SU-DHL-6 (cell line): Measurements from ENCODE around the gene NFIB.

Experiments
- H2AFZ ChIP-seq: fragments of 200-600 bp; sonication (generic); 2 replicates; pipeline ENCODE4 v1.6.1; 2014; ENCODE audit warnings: low read depth, mild to moderate bottlenecking, moderate library complexity, mixed read lengths, antibody characterized with exemption, low read length; ENCODE audit not compliant: severe bottlenecking
- H3F3A ChIP-seq: fragments of 200-600 bp; shearing (Covaris generic); 2 replicates; pipeline ENCODE4 v1.6.0; 2016; ENCODE audit warnings: antibody characterized with exemption, mild to moderate bottlenecking; ENCODE audit not compliant: insufficient read depth
- H3K27ac ChIP-seq: fragments of 200-600 bp; sonication (generic); 2 replicates; pipeline ENCODE4 v1.5.1; 2016; ENCODE audit warnings: low read depth, mild to moderate bottlenecking, low read length, moderate library complexity, mixed read lengths
- H3K27me3 ChIP-seq: fragments of 200-600 bp; sonication (generic), shearing (Covaris generic); 2 replicates; pipeline ENCODE4 v1.6.0; 2014; ENCODE audit warnings: mild to moderate bottlenecking, low read length
- H3K36me3 ChIP-seq: fragments of 200-600 bp; sonication (generic); 2 replicates; pipeline ENCODE4 v1.6.1; 2014; ENCODE audit warnings: mild to moderate bottlenecking, low read length, mixed read lengths
- H3K4me2 ChIP-seq: fragments of 300-600, 200-600 bp; shearing (Covaris generic), sonication (generic); 2 replicates; pipeline ENCODE4 v1.6.0; 2014; ENCODE audit warnings: low read length, low read depth, mild to moderate bottlenecking; ENCODE audit not compliant: poor library complexity, severe bottlenecking
- H3K4me3 ChIP-seq: fragments of 200-600 bp; sonication (generic); 2 replicates; pipeline ENCODE4 v1.5.1; 2014; ENCODE audit warnings: antibody characterized with exemption, low read length, mild to moderate bottlenecking, mixed read lengths; ENCODE audit not compliant: insufficient read depth, poor library complexity, severe bottlenecking
- H3K79me2 ChIP-seq: fragments of 200-600 bp; sonication (generic); 2 replicates; pipeline ENCODE4 v1.6.1; 2014; ENCODE audit warnings: mild to moderate bottlenecking, low read length, moderate library complexity; ENCODE audit not compliant: insufficient read depth
- H3K9ac ChIP-seq: fragments of 200-600 bp; sonication (generic); 2 replicates; pipeline ENCODE4 v1.7.0; 2014; ENCODE audit warnings: mild to moderate bottlenecking, low read length
- H3K9me2 ChIP-seq: fragments of 200-600 bp; sonication (generic); replicated peaks from 2 replicates; pipeline ENCODE4 v1.6.1; 2014; ENCODE audit warnings: low read length; ENCODE audit not compliant: insufficient read depth
- H3K9me3 ChIP-seq: fragments of 200-600 bp; sonication (generic); 2 replicates; pipeline ENCODE4 v1.6.1; 2014; ENCODE audit warnings: low read length, mixed read lengths; ENCODE audit not compliant: insufficient read depth
- H4K20me1 ChIP-seq: fragments of 200-600 bp; sonication (generic); 2 replicates; pipeline ENCODE4 v1.6.1; 2014; ENCODE audit warnings: low read depth, mild to moderate bottlenecking, antibody characterized with exemption, low read length, moderate library complexity, mixed read lengths
- CTCF ChIP-seq: fragments of 200-600 bp; sonication (generic); IDR thresholded peaks from one replicate; pipeline ENCODE4 v1.5.1; 2017; ENCODE audit warnings: antibody characterized with exemption, mild to moderate bottlenecking, low read length, moderate library complexity; ENCODE audit not compliant: insufficient read depth, poor library complexity, severe bottlenecking
- EZH2phosphoT487 ChIP-seq: fragments of 200-600 bp; sonication (generic), shearing (Covaris generic); conservative IDR thresholded peaks from 2 replicates; pipeline ENCODE4 v1.6.1; 2018; ENCODE audit warnings: mild to moderate bottlenecking, antibody characterized with exemption, low read length, moderate library complexity, mixed read lengths

NFIB gene

GRCh38 chr9:14258156-14258555, 55.8 kb downstream of the NFIB start:
- Histone ChIP-seq H3K4me3 (no peak overlapping the region), H3K9me3 (no peaks in the 10 kb centered on the region), H3F3A (no peaks in the 10 kb centered on the region), H3K36me3 (no peaks in the 10 kb centered on the region), H3K27ac (no peak overlapping the region), H4K20me1 (no peaks in the 10 kb centered on the region), H3K9ac (no peak overlapping the region), H3K4me2 (no peak overlapping the region), H3K27me3 (no peaks in the 10 kb centered on the region), H3K9me2 (no peaks in the 10 kb centered on the region), H2AFZ (no peak overlapping the region), H3K79me2 (no peaks in the 10 kb centered on the region)
- no peak for TF ChIP-seq CTCF
- TF ChIP-seq EZH2phosphoT487: no peak

- no peaks in the 10 kb centered on the region for H3K9me2 ChIP-seq
- TF ChIP-seq CTCF (no peak), EZH2phosphoT487 (no peak)
- no peak overlapping the region for H3K4me2 ChIP-seq
- H2AFZ ChIP-seq: no peak overlapping the region
- no peak overlapping the region for H3K9ac ChIP-seq
- no peaks in the 10 kb centered on the region for H3F3A ChIP-seq
- H3K27me3 ChIP-seq: no peaks in the 10 kb centered on the region
- no peaks in the 10 kb centered on the region for H3K36me3 ChIP-seq
- H3K27ac ChIP-seq: no peak overlapping the region
- H3K9me3 ChIP-seq: no peaks in the 10 kb centered on the region
- no peaks in the 10 kb centered on the region for H3K79me2 ChIP-seq
- H4K20me1 ChIP-seq: no peaks in the 10 kb centered on the region; the same call in 1 of the 2 replicates
- no peak overlapping the region for H3K4me3 ChIP-seq
Measured at GRCh38 chr9:14256588-14256987, 57.4 kb downstream of the NFIB start.

GRCh38 chr9:14251154-14252071, 62.5 kb downstream of the NFIB start:
- Histone ChIP-seq H3K9ac (no peak overlapping the region), H3K4me3 (no peak overlapping the region), H3K79me2 (no peaks in the 10 kb centered on the region), H3K9me3 (no peaks in the 10 kb centered on the region), H3K27ac (no peak overlapping the region), H3K9me2 (no peaks in the 10 kb centered on the region), H2AFZ (no peak overlapping the region), H3K4me2 (no peak overlapping the region), H4K20me1 (no peaks in the 10 kb centered on the region; the same call in 1 of the 2 replicates), H3K36me3 (no peaks in the 10 kb centered on the region), H3F3A (no peaks in the 10 kb centered on the region), H3K27me3 (no peaks in the 10 kb centered on the region)
- no peak for TF ChIP-seq CTCF
- no peak for TF ChIP-seq EZH2phosphoT487
